SK-N-MC (cell line): ENCODE measurements around the gene FAM234B.

Source experiments
- EZH2 ChIP-seq: fragments of 200-600 bp; sonication (generic); IDR thresholded peaks from one replicate; pipeline ENCODE4 v1.6.1; 2017; ENCODE audit warnings: antibody characterized with exemption
- POLR2AphosphoS5 ChIP-seq: IDR thresholded peaks from 2 replicates; pipeline ENCODE4 v1.6.1; 2012; ENCODE audit warnings: mild to moderate bottlenecking, low read depth, low read length, borderline replicate concordance

GRCh38 chr12:13104409-13104808 lies 60.2 kb downstream of the FAM234B start:
- TF ChIP-seq EZH2 (no peak), POLR2AphosphoS5 (no peak)
